Smooth muscle cell (in vitro differentiated cells): ENCODE results near the gene ZNF763. TPM values are rescaled to one million over a fixed set of nuclear protein-coding genes. Genes with fewer than 3 reads are reported as not detected.
A peak's percentile ranks its signal among the peaks of the same experiment; 100 is the strongest.

Experiments
- DNase-seq: peaks from one replicate; lab custom pipeline; 2025; ENCODE audit not compliant: unreplicated experiment; lab: John Stamatoyannopoulos, UW
- H2AFZ ChIP-seq: fragments of 200-600 bp; sonication (generic); 2 replicates; pipeline ENCODE4 v1.6.0; 2016; ENCODE audit warnings: antibody characterized with exemption, low read depth, mild to moderate bottlenecking
- H3F3A ChIP-seq: fragments of 200-600 bp; sonication (generic); 2 replicates; pipeline ENCODE4 v1.6.0; 2017; ENCODE audit warnings: antibody characterized with exemption, low read depth
- H3K27ac ChIP-seq: fragments of 200-600 bp; sonication (generic); 2 replicates; pipeline ENCODE4 v1.5.1; 2016; ENCODE audit warnings: low read depth, mild to moderate bottlenecking
- H3K27me3 ChIP-seq: fragments of 200-600 bp; sonication (generic); 2 replicates; pipeline ENCODE4 v1.6.1; 2016; ENCODE audit warnings: low read depth, mild to moderate bottlenecking
- H3K36me3 ChIP-seq: fragments of 200-600 bp; sonication (generic); 2 replicates; pipeline ENCODE4 v1.5.1; 2016; ENCODE audit warnings: low read depth
- H3K4me1 ChIP-seq: fragments of 200-600 bp; sonication (generic); 2 replicates; pipeline ENCODE4 v1.5.1; 2016; ENCODE audit warnings: low read depth
- H3K4me2 ChIP-seq: fragments of 200-600 bp; sonication (generic); 2 replicates; pipeline ENCODE4 v1.6.0; 2016; ENCODE audit warnings: mild to moderate bottlenecking
- H3K4me3 ChIP-seq: fragments of 200-600 bp; sonication (generic); 2 replicates; pipeline ENCODE4 v1.5.1; 2016; ENCODE audit warnings: mild to moderate bottlenecking
- H3K79me2 ChIP-seq: fragments of 200-600 bp; sonication (generic); 2 replicates; pipeline ENCODE4 v1.6.0; 2016; ENCODE audit warnings: low read depth, mild to moderate bottlenecking
- H3K9ac ChIP-seq: fragments of 200-600 bp; sonication (generic); 2 replicates; pipeline ENCODE4 v1.6.0; 2016; ENCODE audit warnings: low read depth
- H3K9me3 ChIP-seq: fragments of 200-600 bp; sonication (generic); replicated peaks from 2 replicates; pipeline ENCODE4 v1.5.1; 2016; ENCODE audit warnings: low read depth
- H4K20me1 ChIP-seq: fragments of 200-600 bp; sonication (generic); 2 replicates; pipeline ENCODE4 v1.6.0; 2016; ENCODE audit warnings: low read depth
- CTCF ChIP-seq: fragments of 200-600 bp; sonication (generic); IDR thresholded peaks from 2 replicates; pipeline ENCODE4 v1.5.1; 2017; ENCODE audit warnings: borderline replicate concordance, mild to moderate bottlenecking, antibody characterized with exemption; ENCODE audit not compliant: insufficient read depth, poor library complexity, severe bottlenecking
- WGBS: methylation state at CpG from one replicate; pipeline ENCODE4 v1.1.7; 2016; ENCODE audit warnings: low lambda C conversion rate; 5-methylcytosine and 5-hydroxymethylcytosine counted together
- polyA plus RNA-seq: library from polyadenylated mRNA; unstranded; fragments of >200 nt; fragmentation: Nextera tagmentation; extraction: Ambion mirVana; gene quantifications from 2 replicates; pipeline ENCODE4 v1.2.1, GENCODE V29; 2016
- total RNA-seq: library from RNA; depleted of rRNA; stranded (reverse); fragments of >200 nt; gene quantifications from 2 replicates; pipeline ENCODE4 v1.2.3, GENCODE V29; 2014

Gene ZNF763
- total and polyA plus RNA-seq, 2 experiments from 2014 or later: 0.53 to 1.6 TPM

GRCh38 chr19:11978492-11979100 is 13.8 kb downstream of the ZNF763 start:
- WGBS: 91% methylated on average over 9 of the region's 9 CpGs
- no peaks in the 10 kb centered on the region for H4K20me1 ChIP-seq
- no peak overlapping the region for H3K4me2 ChIP-seq
- DNase-seq: no peak
- H2AFZ ChIP-seq: no peak overlapping the region
- no peak overlapping the region for H3K9ac ChIP-seq
- no peaks in the 10 kb centered on the region for H3K27me3 ChIP-seq
- H3F3A ChIP-seq: no peaks in the 10 kb centered on the region
- H3K79me2 ChIP-seq: no peaks in the 10 kb centered on the region
- TF ChIP-seq CTCF: no peak
- peaks cover 46% of the 10 kb centered on the region for H3K9me3 ChIP-seq
- no peaks in the 10 kb centered on the region for H3K4me1 ChIP-seq
- no peak overlapping the region for H3K27ac ChIP-seq
- peaks cover 4% of the 10 kb centered on the region for H3K36me3 ChIP-seq
- H3K4me3 ChIP-seq: no peak overlapping the region

- 82% methylated on average over 4 of the region's 4 CpGs for WGBS
- DNase-seq: no peak
- H3K27ac ChIP-seq: no peak overlapping the region
- no peak overlapping the region for H3K9ac ChIP-seq
- no peaks in the 10 kb centered on the region for H3F3A ChIP-seq
- H3K79me2 ChIP-seq: no peaks in the 10 kb centered on the region
- peaks cover 46% of the 10 kb centered on the region for H3K9me3 ChIP-seq
- H3K4me3 ChIP-seq: no peak overlapping the region
- H3K27me3 ChIP-seq: no peaks in the 10 kb centered on the region
- no peaks in the 10 kb centered on the region for H3K4me1 ChIP-seq
- H2AFZ ChIP-seq: no peak overlapping the region
- no peaks in the 10 kb centered on the region for H4K20me1 ChIP-seq
- peaks cover 4% of the 10 kb centered on the region for H3K36me3 ChIP-seq
- H3K4me2 ChIP-seq: no peak overlapping the region
- no peak for TF ChIP-seq CTCF
Observed at GRCh38 chr19:11979527-11979926, 14.7 kb downstream of the ZNF763 start.

GRCh38 chr19:11982526-11982925 is 17.7 kb downstream of the ZNF763 start:
- Histone ChIP-seq H3K4me2 (no peak overlapping the region), H2AFZ (no peak overlapping the region), H3K9me3 (peaks cover 40% of the 10 kb centered on the region), H3K4me1 (no peaks in the 10 kb centered on the region), H3K9ac (no peak overlapping the region), H3K79me2 (no peaks in the 10 kb centered on the region), H3K36me3 (peaks cover 4% of the 10 kb centered on the region), H3K27ac (no peak overlapping the region), H3K4me3 (no peak overlapping the region), H3K27me3 (no peaks in the 10 kb centered on the region), H4K20me1 (no peaks in the 10 kb centered on the region), H3F3A (no peaks in the 10 kb centered on the region)
- WGBS: 81% methylated on average over 4 of the region's 4 CpGs
- no peak for DNase-seq
- no peak for TF ChIP-seq CTCF

GRCh38 chr19:11984986-11985385 is 20.1 kb downstream of the ZNF763 start:
- no peak overlapping the region for H3K27ac ChIP-seq
- H3K4me2 ChIP-seq: no peak overlapping the region
- no peaks in the 10 kb centered on the region for H3K27me3 ChIP-seq
- H3K4me3 ChIP-seq: no peak overlapping the region
- DNase-seq: no peak
- peaks cover 8% of the 10 kb centered on the region for H3K79me2 ChIP-seq
- TF ChIP-seq CTCF: peak; percentile 13
- WGBS: 57% methylated on average over 5 of the region's 5 CpGs
- H3K9ac ChIP-seq: no peak overlapping the region
- no peaks in the 10 kb centered on the region for H3F3A ChIP-seq
- H3K4me1 ChIP-seq: no peaks in the 10 kb centered on the region
- H2AFZ ChIP-seq: no peak overlapping the region
- no peaks in the 10 kb centered on the region for H3K36me3 ChIP-seq
- H3K9me3 ChIP-seq: peaks cover 17% of the 10 kb centered on the region
- peaks cover 6% of the 10 kb centered on the region for H4K20me1 ChIP-seq
